K562 (cell line): Measurements from ENCODE around the gene ADAMTS7.

ENCODE experiments used
- EGR1 ChIP-seq: fragments of 450-650 bp; conservative IDR thresholded peaks from 2 replicates; pipeline ENCODE4 v1.6.1; 2017; ENCODE audit warnings: mild to moderate bottlenecking
- TBP ChIP-seq: optimal IDR thresholded peaks from 2 replicates; pipeline ENCODE3; 2011; ENCODE audit warnings: low read depth, low read length, improper control_type of control experiment
- ZFPM2 ChIP-seq: fragments of 250-450 bp; sonication (Bioruptor Pico); IDR thresholded peaks from 2 replicates; pipeline ENCODE4 v1.5.1; 2022; ENCODE audit warnings: mild to moderate bottlenecking
- ZNF274 ChIP-seq: IDR thresholded peaks from 2 replicates; pipeline ENCODE4 v1.6.1; 2011; ENCODE audit warnings: low read depth, mild to moderate bottlenecking, low read length, moderate library complexity, borderline replicate concordance

DNA sequence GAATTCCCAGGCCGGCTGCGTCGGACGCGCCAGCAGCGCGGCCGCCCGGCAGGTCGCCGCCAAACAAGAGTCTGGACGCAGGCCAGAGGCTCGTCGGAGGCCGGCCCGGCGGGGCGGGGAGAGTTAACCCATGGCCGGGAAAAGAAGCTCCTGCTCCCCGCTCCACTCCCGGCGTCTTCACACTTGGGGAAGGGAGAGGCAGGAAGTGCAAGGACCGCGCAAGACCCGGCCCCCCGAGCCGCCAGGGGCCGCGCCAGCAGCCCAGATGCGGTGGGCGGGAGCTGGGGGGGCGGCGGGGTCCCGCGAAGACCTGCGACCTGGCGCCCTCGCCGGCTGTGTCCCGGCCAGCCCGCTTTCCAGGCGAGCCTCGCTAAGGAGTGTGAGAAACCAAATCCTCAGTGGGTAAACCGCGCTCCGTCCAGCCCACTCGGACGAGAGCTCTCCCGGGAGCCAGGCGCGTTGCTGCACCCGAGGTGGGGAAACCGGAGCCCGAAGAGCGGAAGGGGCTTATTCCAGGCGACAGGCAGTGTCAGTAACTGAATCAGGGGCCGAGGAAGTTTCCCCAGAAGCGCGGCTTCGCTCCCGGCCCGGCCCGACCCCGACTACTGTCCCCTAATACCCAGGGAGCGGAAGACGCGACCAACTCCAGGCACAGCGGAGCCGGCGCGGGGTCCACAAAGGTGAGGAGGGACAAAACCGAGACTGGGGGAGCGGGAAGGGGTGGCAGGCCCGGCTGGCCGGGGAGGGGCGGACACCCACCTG lies 721 bp downstream of the ADAMTS7 start:
- TF ChIP-seq ZNF274 = no peak
- TF ChIP-seq EGR1 = no peak
- TF ChIP-seq TBP = no peak
- TF ChIP-seq ZFPM2 = no peak
